HG02981 (cell line): ENCODE data around the gene IQCN.

Experiments used
- ATAC-seq: cut with Tn5 transposase; IDR thresholded peaks from one replicate; pipeline ENCODE4 v1.9.1; 2021; ENCODE audit warnings: mild to moderate bottlenecking, moderate library complexity; ENCODE audit not compliant: unreplicated experiment

The IQCN gene, protein sequence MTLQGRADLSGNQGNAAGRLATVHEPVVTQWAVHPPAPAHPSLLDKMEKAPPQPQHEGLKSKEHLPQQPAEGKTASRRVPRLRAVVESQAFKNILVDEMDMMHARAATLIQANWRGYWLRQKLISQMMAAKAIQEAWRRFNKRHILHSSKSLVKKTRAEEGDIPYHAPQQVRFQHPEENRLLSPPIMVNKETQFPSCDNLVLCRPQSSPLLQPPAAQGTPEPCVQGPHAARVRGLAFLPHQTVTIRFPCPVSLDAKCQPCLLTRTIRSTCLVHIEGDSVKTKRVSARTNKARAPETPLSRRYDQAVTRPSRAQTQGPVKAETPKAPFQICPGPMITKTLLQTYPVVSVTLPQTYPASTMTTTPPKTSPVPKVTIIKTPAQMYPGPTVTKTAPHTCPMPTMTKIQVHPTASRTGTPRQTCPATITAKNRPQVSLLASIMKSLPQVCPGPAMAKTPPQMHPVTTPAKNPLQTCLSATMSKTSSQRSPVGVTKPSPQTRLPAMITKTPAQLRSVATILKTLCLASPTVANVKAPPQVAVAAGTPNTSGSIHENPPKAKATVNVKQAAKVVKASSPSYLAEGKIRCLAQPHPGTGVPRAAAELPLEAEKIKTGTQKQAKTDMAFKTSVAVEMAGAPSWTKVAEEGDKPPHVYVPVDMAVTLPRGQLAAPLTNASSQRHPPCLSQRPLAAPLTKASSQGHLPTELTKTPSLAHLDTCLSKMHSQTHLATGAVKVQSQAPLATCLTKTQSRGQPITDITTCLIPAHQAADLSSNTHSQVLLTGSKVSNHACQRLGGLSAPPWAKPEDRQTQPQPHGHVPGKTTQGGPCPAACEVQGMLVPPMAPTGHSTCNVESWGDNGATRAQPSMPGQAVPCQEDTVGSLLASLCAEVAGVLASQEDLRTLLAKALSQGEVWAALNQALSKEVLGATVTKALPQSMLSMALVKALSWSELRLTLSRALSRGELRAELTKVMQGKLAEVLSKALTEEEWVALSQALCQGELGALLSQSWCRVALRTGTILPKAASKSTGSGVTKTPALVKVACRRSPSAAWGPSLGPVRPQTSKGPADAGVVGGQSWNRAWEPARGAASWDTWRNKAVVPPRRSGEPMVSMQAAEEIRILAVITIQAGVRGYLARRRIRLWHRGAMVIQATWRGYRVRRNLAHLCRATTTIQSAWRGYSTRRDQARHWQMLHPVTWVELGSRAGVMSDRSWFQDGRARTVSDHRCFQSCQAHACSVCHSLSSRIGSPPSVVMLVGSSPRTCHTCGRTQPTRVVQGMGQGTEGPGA (N-terminal part only)

DNA sequence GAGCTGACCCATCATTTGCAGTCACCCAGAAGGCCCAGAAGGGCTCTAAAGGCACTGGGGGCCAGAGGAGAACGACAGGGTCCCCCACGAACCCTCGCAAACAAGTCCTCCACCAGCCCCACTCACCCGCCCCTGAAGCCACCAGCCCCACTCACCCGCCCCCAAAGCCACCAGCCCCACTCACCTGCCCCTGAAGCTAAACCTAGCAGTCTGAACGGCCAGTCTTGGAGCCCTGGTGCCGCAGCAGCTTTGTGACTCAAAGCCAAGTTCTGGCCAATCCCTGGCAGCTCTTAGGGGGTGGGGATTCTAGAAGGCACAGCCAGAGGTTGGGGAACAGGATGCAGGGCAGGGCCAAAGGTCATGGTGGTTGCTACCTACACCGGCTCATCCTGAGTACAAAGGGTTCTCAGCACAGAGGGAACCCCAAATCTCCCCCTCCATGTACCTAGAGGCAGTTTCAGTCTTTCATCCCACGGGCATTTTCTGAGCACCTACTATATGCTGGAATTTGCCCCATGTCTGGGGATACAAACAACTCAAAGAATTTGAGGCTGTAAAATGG is at the start of gene IQCN:
Gene IQCN (minus strand): TSS at position 234 of the 562 bp plus-strand sequence. CDS start 4,974 bp downstream, outside the sequence.
- ATAC-seq = no peak

DNA sequence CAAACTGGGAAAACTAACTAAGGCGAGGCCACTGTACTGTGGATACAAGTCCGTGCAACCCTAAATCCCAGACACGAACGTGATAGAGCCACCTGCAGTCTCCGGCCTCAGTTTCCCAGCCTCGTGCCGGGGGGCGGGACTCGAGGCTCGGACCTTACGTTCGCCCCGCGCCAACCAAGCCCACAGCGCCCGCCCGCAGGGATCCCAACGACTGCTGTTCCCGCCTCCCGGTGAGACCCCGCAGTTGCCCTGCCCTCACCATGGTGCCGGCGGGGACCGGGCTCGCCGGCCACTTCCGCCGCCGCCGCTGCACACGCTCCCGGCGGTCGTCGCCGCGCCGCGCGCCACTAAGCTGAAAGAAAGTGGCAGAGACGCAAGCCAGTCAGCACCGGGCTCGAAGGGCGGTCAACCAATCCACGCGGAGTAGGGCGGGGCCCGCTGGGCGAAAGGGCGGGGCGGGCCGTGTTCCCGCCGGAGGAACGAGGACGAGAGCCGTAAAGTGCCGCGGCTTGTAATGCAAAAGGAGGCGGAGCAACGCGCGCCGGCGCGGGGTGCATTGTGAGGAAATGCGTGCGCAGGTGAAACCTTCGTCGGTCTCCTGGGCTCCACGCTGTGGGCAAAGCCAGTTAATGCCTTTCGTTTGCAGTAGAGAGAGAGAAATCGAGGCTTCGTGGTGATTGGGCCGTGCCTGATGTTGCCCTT is 48.7 kb upstream of the IQCN start, which contains the start of gene LSM4:
Gene LSM4 (minus strand): TSS at position 318 of the 702 bp plus-strand sequence. CDS start 56 bp downstream, at position 262.
- ATAC-seq = peak; percentile 91

DNA sequence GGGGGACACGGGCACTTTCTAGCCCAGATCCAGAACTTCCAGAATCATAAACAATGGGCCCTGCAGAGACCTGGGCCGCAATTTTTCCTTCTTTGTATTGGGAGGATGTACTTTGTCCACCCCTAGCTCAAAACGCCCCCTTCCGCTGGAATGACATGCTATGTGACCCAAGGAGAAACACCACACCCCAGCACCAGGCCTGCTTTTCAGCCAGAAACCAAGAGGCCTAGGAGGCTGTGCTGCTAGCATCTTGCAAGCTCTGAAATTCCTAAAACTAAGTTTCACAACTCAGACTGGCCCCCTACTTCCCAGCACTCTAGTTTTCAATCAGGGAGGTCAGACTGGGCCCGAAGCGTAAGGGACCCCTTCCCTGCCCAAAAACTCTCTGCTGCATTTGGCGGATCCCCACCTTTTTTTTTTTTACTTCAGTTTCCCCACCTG is 48.1 kb upstream of the IQCN start:
- ATAC-seq = no peak

DNA sequence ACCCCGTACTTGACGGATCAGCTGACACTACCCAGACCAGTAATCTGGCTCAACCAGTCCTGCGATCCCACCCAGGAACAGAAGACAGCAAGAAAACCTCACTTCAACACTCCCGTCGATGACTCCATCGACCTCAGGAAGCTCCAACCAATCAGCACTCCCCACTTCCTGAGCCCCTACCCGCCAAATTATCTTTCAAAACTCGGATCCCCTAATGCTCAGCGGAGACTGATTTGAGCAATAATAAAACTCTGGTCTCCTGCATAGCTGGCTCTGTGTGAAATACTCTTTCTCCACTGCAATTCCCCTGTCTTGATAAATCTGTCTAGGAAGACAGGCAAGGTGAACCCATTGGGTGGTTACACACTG is 47.5 kb upstream of the IQCN start:
- ATAC-seq = no peak

DNA sequence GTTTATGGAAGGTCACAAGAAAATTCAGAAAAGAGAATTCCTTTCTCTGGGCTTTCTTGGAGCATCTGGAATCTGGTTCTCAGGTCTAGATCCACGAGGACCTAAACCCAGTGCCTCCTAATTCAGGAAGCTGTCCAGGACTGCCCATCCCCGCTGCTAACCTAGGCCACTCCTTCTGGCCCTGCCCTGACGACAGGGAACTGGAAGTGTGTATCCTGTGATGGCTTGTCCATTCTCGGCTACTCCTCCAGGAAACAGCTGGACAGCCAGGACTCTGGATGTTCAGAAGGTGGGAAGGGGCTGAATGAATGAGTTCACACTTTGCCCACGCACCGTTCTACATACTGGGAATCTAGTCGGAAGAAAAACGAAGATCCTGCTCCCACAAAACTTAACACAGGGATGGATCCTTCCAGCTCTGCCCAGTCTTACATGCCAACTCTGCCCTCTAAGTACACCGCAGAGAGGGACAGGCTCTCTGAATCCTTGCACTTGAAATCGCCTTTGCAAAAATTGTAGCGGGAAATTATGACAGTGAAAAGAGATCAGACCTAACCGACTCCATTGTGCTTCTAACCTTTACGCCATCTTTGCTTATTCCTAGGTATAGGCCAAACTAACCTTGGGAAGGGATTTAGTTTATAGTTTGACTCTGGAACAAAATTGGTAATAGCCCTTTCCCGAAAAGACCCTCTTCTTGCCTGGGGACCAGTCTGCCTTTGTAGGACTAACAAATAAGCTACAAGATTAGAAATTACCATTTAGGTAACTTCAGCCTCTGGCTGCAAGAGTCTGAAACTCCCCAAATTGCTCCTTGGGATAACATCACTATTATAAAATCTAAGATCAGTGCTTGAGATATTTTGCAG is 46.8 kb upstream of the IQCN start:
- no peak for ATAC-seq

DNA sequence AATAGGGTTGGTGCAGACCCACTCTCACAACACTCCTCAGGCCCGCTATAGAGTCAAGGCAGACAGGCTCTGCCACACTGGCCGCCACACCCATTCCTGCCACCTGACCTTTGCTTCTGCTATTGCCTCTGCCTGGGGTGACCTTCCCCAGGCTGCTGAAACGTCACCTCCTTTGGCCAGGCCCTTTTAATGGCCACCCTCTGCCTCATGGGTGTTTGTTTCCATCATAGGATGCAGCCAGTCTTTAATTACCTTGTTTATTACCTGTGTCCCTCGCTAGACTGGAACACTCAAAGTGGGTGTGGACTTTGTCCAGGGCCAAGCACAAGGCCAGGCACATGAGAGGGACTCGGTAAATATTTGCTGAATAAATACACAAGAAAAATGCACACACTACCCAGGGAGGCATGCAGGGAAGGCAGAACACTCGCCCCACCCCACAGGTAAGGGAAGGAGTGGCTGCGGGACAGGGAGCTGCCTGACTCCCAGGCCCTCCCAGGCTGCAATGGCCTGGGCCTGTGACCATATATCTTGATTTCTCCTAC is 45.4 kb upstream of the IQCN start:
- ATAC-seq = no peak

DNA sequence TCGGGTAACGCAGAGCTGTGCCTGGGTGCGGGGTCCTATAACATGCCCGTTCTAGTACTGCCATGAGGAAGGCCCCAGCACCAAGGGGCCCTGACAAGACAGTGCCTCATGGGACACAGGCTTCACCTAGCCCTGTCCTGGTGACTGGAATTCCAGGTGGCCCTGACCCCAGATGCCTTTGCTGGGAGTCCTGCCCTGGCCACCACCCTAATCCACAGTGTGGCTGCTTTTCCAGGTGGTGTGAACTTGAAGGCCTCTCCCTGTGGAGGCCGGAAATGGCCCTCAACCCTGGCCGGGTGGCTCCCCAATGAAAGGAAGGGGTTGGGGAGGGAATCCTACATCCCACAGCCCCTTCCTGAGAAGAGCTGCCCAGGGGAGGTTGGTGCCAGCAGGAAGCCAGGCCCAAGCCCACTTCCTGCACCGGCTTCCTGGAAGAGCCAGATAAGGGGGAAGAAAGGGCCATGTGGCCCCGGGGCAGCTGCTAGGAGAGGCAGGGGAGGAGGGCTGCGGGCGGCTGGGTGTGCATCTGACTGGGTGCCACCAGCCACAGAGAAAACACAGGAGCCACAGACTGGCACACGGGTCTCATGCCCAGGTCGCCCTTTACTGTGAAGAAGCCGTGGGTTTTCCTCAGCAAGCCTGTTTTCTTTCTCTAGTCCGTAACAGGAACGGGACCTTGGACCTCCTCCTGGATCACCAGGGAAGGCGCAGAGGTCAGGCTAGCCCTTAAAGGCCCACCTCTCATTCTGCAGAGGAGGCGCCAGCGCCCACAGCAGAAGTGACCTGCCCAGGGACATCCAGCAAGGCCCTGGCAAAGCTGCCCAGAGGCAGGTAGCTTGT is 43.9 kb upstream of the IQCN start:
- no peak for ATAC-seq

DNA sequence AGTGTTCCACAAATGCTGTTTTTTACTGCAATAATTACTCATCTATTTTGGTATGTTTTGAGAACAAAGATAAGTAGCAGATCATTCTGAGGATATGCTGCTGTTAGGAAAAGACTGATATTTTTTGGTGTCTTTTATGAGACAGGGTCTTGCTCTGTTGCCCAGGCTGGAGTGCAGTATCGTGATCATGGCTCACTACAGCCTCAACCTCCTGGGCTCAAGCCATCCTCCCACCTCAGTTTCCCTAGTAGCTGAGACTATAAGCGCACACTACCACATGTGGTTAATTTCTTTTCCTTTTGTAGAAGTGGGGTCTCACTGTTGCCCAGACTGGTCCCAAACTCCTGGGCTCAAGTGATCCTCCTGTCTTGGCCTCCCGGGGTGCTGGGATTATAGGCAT is 39.1 kb upstream of the IQCN start:
- no peak for ATAC-seq

DNA sequence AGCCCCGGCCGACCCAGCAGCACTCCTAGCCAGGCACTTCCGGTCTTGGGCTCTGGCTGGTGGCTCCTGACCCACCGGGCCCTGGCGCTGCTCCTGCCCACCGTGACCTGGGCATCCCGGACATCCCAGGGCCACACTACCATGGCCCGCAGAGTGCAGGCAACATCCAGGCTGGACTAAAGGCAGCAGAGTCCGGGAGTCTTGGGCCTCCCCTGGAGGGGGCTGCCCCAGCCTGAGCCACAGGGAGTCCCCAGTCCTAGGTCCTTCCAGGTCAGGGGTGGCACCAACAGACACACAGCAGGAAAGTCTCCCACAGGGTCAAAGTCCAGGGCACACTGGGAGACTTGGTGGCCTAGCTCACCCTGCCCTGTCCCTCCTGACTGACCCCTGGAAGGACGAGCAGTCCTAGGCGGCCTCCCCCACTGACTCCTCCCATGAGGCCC is 37.9 kb upstream of the IQCN start:
- no peak for ATAC-seq

DNA sequence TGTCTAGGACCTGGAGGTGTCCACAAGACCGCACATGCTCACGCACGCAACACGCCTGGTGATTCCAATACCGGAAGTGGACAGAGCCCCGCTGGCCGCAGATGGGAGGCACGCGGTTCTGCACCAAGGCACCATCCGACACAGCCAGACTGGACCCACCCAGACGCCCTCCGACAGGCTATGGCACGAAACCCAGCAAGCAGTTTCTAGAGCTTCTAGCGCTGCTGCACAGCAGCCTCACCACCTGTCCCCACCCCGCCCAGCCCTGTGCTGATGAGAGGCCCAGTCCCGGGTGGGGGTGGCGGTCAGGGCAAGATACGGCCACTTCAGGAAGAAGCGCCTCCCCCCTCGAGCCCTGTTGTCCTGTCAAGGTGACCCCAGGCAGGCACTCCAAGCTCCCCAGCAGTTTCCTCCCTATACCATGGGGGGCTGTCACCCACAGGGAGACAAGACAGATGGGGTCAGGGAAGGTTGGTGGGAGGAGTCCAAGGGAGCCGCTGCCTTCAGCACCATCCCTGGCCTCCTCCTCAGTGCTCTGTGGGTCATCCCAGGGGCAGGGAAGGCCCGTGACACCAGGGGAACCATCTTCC is 37.3 kb upstream of the IQCN start:
- no peak for ATAC-seq

DNA sequence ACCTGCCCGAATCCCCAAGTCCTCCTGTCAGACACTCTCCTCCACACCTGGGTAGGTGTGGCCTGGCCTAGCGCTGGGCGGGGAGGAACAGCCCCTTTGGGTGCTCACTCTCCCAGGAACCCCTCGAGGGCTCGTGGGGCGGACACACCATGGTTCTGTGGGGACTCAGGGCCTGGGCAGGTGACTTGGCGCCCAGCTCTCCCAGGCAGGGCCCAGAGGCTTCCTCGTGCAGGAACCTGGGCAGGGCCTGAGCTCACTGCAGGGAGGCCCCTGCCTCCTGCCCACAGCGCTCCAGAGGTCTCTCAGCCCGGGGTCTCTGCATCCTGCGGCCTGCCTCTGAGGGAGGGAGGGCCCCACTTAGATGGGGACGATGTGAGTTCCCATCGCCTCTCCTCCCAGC is 36.7 kb upstream of the IQCN start:
- no peak for ATAC-seq

DNA sequence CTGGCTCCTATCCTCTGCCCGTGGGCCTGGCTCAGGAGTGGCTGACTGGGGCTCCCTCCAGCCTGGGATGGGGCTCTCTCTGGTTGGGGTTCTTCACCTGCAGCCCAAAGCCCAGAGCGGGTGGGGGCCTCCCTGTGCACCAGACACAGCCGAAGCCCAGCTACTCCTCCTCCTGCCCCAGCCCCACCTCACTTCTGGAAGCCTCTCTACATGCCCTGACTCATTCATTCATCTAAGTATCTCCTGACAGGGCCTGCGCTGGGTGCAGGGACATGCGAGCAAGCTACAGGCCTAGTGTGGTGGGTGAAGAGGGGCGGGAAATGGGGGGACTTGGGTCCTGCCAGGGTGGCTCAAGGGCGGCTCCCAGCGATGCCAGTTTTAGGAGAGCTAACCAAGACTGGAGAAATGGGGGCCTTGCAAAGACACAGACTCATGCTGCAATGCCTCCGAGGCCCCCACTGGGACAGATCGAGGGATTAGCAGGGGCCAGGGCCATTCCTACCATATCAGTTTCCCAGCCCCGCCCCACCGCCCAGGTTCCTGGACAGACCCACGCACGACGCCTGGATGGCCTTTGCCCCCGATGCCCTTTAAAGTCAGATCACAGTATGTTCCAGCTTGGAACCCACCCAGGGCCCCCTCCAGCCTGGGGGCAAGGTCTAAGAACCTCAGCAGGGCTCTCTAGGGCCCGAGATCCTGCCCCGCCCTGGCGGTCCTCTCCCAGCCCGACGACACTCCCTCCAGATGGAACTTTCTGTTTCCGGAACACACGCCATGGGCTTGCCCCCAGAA is 36.1 kb upstream of the IQCN start:
- ATAC-seq = no peak

DNA sequence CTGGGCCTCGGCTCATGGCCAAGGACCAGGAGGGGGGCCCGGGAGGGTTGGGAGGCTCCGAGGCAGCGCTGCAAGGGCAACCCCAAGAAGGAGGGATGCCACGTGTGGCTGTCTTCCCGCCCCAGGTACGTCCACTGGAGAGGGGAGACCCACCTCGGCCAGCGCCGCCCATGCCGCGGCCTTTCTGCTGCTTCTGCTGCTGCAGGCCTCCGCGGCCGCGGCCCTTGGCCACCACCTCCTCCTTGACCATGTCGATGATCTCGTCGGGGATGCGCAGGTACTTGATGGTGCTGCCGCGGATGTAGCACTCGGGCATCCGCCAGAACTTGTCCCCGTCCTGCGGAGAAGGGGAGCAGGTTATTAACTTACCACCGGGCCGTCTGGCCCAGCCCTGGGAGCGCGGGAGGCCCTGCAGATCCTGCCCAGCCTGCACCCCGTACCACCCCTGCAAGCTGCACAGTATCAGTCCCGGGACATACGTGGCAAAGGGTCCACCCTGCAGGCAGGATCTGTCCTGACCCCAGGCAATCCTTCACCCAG is 35.3 kb upstream of the IQCN start:
- no peak for ATAC-seq

DNA sequence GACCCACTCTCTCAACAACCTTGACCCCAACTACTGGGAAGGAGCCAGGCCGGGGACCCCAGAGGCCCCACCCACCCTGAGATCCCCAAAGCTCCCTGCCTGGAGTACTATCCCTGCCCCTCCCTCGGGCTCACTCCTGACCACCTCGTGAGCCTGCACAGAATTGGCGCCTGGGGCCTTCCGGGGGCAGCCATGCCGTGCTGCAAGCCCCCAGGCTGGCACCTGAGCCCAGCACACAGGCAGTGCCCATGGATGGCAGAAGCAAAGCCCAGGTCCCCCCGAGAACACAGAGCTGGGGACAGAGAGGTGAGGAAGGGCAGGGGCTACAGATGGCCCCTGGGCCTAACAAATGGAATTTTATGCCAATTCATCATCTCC is 34.7 kb upstream of the IQCN start:
- ATAC-seq = no peak

DNA sequence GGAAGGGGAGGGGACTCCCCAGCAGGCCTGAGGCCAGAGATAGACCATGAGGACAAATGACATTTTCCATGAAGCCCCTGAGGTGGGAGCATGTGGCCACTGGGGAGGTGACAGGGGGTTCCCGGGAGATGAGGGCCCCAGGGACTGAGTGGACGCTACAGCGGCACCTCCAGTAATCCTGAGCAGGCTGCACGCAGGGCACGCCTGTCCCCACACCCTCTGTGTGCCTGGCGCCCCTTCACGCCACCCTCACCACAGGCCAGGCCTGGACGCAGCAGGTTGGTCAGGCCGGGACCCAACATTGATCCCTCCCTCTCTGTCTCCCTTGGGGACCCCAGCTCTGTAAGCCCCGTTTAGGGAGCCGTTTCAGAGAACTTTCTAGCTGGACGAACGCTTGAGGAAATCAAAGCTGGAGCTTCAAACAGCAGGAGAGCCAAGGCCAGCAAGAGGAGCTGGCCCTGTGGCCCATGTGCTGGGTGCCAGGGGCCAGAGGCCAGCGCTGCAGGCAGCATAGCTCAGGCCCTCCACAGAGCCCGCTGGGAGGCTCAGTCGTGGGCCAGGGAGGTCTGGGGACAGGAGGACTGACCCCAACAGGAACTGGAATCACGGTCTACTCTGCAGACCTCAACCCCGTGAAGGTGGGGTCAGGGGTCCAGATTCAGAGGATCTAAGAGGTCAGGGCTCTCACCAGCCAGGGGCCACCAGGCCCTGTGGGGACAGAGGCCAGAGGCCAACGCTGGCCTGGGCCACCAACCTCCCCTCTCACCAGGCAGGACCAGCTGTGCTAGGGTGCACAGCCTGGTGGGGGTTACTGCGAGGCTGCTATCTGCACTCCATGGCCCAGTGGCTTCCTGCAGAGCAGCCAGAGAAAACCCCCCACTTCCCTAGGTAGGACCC is 34.0 kb upstream of the IQCN start:
- ATAC-seq = no peak
